Measurements from ENCODE around the gene ZHX3.

GRCh38 chr20:41217422-41217821 lies 100.1 kb downstream of the ZHX3 start:
- TF ChIP-seq BHLHE40 (IDR thresholded peaks at IDR 0.05; ENCODE audit: low read depth, low read length) (no peak), POLR2A (IDR thresholded peaks at IDR 0.05; ENCODE audit: low read depth, low read length) (no peak), USF2 (IDR thresholded peaks at IDR 0.05; ENCODE audit: low read depth, low read length) (no peak), RAD21 (IDR thresholded peaks at IDR 0.05; ENCODE audit: low read length) (no peak), CHD1 (IDR thresholded peaks at IDR 0.05; ENCODE audit: low read depth, low read length) (no peak), NFE2L2 (IDR thresholded peaks at IDR 0.05; ENCODE audit: low read depth, low read length) (no peak), RFX5 (IDR thresholded peaks at IDR 0.05; ENCODE audit: low read depth, low read length) (no peak), SMC3 (IDR thresholded peaks at IDR 0.05; ENCODE audit: low read depth, low read length) (no peak), MXI1 (IDR thresholded peaks at IDR 0.05; ENCODE audit: borderline replicate concordance, low read depth, low read length) (no peak), RCOR1 (IDR thresholded peaks at IDR 0.05; ENCODE audit: insufficient replicate concordance, low read length) (no peak)
- TF ChIP-seq, protein P1, sequence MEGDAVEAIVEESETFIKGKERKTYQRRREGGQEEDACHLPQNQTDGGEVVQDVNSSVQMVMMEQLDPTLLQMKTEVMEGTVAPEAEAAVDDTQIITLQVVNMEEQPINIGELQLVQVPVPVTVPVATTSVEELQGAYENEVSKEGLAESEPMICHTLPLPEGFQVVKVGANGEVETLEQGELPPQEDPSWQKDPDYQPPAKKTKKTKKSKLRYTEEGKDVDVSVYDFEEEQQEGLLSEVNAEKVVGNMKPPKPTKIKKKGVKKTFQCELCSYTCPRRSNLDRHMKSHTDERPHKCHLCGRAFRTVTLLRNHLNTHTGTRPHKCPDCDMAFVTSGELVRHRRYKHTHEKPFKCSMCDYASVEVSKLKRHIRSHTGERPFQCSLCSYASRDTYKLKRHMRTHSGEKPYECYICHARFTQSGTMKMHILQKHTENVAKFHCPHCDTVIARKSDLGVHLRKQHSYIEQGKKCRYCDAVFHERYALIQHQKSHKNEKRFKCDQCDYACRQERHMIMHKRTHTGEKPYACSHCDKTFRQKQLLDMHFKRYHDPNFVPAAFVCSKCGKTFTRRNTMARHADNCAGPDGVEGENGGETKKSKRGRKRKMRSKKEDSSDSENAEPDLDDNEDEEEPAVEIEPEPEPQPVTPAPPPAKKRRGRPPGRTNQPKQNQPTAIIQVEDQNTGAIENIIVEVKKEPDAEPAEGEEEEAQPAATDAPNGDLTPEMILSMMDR (conservative IDR thresholded peaks at IDR 0.05; ENCODE audit: low read depth, low read length): no peak
